ENCODE results near the gene C10orf71.

The C10orf71 gene

DNA sequence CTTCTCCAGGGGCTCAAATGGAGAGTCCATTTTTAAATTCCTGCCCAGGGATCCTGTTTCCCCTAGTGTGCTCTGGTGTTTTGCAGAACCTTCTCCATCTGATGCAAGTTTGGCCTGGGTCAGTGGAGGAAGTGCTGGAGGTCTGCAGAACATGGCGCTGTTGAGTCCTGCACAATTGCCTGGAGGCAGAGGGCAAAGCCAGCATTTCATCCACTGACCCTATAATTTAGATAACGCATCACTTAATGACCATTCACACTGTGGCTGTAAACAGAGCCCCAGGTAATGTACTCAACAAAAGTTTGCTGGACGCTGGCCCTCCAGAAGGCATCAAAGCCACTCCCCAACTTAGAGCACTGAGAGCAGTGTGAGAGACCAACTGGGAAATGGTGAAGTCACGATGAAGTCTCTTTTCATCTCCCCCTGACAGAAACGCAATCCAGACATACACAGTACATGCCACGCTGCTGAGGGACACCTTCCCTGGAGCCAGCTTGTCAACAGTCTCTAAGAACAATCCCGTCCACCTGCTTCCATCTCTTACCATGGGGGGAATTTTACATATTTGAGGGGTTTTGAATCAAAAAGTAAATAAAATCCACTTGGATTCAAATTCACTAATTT, 13.4 kb downstream of the C10orf71 start:
- H3K4me3 ChIP-seq (ENCODE audit: low read length), result no peak overlapping the region
- DNase-seq (ENCODE audit: low read depth), result no peak
- no peak for TF ChIP-seq CTCF (conservative IDR thresholded peaks at IDR 0.05; ENCODE audit: low read length)

- H3K4me3 ChIP-seq (ENCODE audit: low read length), result no peak overlapping the region
- no peak for DNase-seq (ENCODE audit: low read depth)
- TF ChIP-seq CTCF (conservative IDR thresholded peaks at IDR 0.05; ENCODE audit: low read length), result no peak
These were observed 14.6 kb downstream of the C10orf71 start for GRCh38 chr10:49313501-49314070.

- DNase-seq (ENCODE audit: low read depth), result no peak
- no peak for TF ChIP-seq CTCF (conservative IDR thresholded peaks at IDR 0.05; ENCODE audit: low read length)
- no peak overlapping the region for H3K4me3 ChIP-seq (ENCODE audit: low read length)
These were observed 15.8 kb downstream of the C10orf71 start for GRCh38 chr10:49314806-49315205.

DNA sequence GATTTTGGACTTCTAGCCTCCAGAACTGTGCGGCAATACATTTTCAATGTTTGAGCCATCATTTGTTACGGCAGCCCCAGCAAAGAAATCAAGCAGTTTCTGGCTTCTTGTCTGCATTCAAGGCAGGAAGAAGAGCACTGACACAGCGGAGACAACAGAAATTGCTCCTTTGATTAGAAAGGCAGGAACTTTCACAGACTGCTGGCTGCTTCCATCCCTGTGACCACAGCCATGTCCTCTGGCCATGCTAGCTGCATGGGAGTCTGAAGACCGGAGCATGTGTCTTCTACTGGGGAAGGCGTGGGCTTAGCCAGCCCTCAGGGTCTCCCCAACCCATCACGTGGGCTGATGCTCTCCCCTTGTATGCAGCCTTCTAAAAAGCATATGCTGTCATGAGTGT, 19.1 kb downstream of the C10orf71 start:
- H3K4me3 ChIP-seq (ENCODE audit: low read length), result no peak overlapping the region
- no peak for TF ChIP-seq CTCF (conservative IDR thresholded peaks at IDR 0.05; ENCODE audit: low read length)
- no peak for DNase-seq (ENCODE audit: low read depth)

GRCh38 chr10:49318755-49319154, 19.8 kb downstream of the C10orf71 start:
- no peak for TF ChIP-seq CTCF (conservative IDR thresholded peaks at IDR 0.05; ENCODE audit: low read length)
- no peak overlapping the region for H3K4me3 ChIP-seq (ENCODE audit: low read length)
- DNase-seq (ENCODE audit: low read depth), result no peak

DNA sequence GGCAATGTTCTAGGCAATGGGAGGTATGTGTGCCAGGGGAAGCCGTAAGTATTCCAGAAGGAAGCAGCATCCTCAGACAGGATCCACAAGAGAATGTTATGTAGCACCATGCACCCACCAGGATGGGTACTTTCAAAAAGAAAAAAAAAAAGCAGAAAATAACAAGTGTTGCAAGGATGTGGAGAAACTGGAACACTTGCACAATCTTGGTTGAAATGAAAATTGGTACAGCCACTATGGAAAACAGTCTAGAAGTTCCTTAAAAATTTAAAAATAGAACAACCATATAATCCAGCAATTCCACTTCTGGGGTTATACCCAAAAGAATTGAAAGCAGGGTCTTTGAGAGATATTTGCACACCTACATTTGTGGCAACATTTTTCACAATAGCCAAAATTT, 20.2 kb downstream of the C10orf71 start:
- TF ChIP-seq CTCF (conservative IDR thresholded peaks at IDR 0.05; ENCODE audit: low read length), result no peak
- no peak overlapping the region for H3K4me3 ChIP-seq (ENCODE audit: low read length)
- DNase-seq (ENCODE audit: low read depth), result no peak

GRCh38 chr10:49320191-49320590, 21.2 kb downstream of the C10orf71 start:
- no peak for DNase-seq (ENCODE audit: low read depth)
- TF ChIP-seq CTCF (conservative IDR thresholded peaks at IDR 0.05; ENCODE audit: low read length), result no peak
- no peak overlapping the region for H3K4me3 ChIP-seq (ENCODE audit: low read length)

Measured in AG10803 (cell line).